Measurements from ENCODE around the gene COA3.

The COA3 gene

DNA sequence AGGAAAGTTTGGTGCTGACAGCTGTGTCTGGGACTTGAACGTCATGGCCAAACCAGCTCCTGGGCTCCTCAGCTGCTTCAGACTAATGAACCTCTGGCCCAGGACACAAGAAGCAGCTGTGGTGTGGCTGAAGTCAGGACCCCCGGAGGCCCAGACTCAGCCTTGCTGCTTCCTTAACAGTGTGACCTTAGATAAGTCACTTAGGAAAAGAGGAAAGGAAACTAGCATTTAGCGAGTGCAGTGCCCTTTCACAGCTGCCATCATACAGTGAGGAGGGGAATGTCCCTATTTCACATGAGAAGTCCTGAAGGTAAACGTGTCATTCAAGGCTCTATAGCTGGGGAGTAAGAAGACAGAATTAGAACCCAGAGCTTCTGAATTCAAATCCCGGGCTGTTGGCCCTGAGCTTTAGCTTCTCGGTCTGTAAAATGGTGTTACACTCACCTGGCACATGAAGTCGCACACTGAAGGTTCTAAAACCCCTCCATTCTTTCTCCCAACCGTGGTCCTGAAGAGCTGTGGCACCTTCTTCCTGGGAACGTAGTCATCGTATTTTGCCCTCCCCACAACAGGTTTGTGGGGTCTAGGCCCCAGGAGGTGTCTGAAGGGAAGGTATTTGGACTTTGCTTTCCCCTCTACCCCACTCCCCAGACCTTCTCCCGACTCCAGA is 38.4 kb downstream of the COA3 start:
- Histone ChIP-seq H2AFZ (peak overlapping the region; percentile 97), H3K4me1 (no peaks in the 10 kb centered on the region), H3K9me3 (ENCODE audit: control insufficient read depth, low read length) (no peaks in the 10 kb centered on the region), H3K9ac (no peak overlapping the region), H3K79me2 (no peaks in the 10 kb centered on the region), H3K27ac (no peak overlapping the region), H3K4me3 (ENCODE audit: low read depth, low read length) (peak overlapping the region; percentile 30), H3K27me3 (ENCODE audit: control insufficient read depth, insufficient read depth, low read length) (no peaks in the 10 kb centered on the region), H3K36me3 (ENCODE audit: control insufficient read depth, insufficient read depth, low read length) (no peaks in the 10 kb centered on the region), H3K4me2 (ENCODE audit: low read length) (peak overlapping the region; percentile 76)
- TF ChIP-seq, protein P1, sequence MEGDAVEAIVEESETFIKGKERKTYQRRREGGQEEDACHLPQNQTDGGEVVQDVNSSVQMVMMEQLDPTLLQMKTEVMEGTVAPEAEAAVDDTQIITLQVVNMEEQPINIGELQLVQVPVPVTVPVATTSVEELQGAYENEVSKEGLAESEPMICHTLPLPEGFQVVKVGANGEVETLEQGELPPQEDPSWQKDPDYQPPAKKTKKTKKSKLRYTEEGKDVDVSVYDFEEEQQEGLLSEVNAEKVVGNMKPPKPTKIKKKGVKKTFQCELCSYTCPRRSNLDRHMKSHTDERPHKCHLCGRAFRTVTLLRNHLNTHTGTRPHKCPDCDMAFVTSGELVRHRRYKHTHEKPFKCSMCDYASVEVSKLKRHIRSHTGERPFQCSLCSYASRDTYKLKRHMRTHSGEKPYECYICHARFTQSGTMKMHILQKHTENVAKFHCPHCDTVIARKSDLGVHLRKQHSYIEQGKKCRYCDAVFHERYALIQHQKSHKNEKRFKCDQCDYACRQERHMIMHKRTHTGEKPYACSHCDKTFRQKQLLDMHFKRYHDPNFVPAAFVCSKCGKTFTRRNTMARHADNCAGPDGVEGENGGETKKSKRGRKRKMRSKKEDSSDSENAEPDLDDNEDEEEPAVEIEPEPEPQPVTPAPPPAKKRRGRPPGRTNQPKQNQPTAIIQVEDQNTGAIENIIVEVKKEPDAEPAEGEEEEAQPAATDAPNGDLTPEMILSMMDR (IDR thresholded peaks at IDR 0.05) = no peak

DNA sequence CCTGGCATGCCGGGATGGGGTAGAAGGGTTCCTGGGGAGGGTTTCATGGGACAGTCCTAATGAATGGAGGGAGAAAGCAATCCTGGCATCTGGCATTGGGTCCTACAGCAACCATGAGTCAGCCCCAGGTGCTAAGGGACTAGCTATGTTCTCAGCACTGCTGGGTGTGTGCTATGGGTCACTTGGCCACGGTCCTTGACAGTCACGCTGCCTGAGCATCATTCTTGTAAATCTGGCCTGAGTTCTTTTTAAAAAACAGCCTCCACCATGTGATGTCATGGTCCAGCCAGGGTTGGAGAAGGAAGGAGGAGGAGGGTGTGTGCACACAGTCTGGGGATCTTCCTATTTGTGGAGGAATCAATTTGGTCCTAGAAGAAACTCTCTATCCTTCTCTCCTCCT is 43.7 kb downstream of the COA3 start:
- H3K27me3 ChIP-seq (ENCODE audit: control insufficient read depth, insufficient read depth, low read length) = no peaks in the 10 kb centered on the region
- H3K9ac ChIP-seq = no peak overlapping the region
- no peaks in the 10 kb centered on the region for H3K79me2 ChIP-seq
- no peaks in the 10 kb centered on the region for H3K36me3 ChIP-seq (ENCODE audit: control insufficient read depth, insufficient read depth, low read length)
- no peak overlapping the region for H2AFZ ChIP-seq
- TF ChIP-seq, protein P1 (IDR thresholded peaks at IDR 0.05) = no peak
- H3K27ac ChIP-seq = no peak overlapping the region
- H3K4me1 ChIP-seq = no peaks in the 10 kb centered on the region
- no peaks in the 10 kb centered on the region for H3K9me3 ChIP-seq (ENCODE audit: control insufficient read depth, low read length)
- no peak overlapping the region for H3K4me2 ChIP-seq (ENCODE audit: low read length)
- H3K4me3 ChIP-seq (ENCODE audit: low read depth, low read length) = no peak overlapping the region

DNA sequence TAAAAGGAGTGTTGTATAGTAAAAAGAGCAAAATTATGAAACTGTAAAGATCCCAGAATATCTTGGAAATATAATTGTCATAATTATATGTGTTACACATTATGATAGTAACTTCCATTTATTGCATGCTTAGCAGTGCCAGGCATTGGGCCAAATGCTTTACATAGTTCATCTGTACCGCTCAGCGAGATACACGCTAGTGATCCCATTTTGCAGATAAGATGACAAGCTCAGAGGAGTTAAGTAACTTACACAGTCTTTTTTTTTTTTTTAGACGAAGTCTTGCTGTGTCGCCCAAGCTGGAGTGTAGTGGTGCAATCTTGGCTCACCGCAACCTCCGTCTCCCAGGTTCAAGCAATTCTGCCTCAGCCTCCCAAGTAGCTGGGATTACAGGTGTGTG is 46.9 kb downstream of the COA3 start:
- no peak overlapping the region for H2AFZ ChIP-seq
- H3K4me1 ChIP-seq = no peaks in the 10 kb centered on the region
- H3K36me3 ChIP-seq (ENCODE audit: control insufficient read depth, insufficient read depth, low read length) = no peaks in the 10 kb centered on the region
- no peaks in the 10 kb centered on the region for H3K9me3 ChIP-seq (ENCODE audit: control insufficient read depth, low read length)
- H3K27ac ChIP-seq = no peak overlapping the region
- no peak overlapping the region for H3K9ac ChIP-seq
- no peak overlapping the region for H3K4me2 ChIP-seq (ENCODE audit: low read length)
- TF ChIP-seq, protein P1 (IDR thresholded peaks at IDR 0.05) = no peak
- no peak overlapping the region for H3K4me3 ChIP-seq (ENCODE audit: low read depth, low read length)
- H3K27me3 ChIP-seq (ENCODE audit: control insufficient read depth, insufficient read depth, low read length) = no peaks in the 10 kb centered on the region
- H3K79me2 ChIP-seq = no peaks in the 10 kb centered on the region

DNA sequence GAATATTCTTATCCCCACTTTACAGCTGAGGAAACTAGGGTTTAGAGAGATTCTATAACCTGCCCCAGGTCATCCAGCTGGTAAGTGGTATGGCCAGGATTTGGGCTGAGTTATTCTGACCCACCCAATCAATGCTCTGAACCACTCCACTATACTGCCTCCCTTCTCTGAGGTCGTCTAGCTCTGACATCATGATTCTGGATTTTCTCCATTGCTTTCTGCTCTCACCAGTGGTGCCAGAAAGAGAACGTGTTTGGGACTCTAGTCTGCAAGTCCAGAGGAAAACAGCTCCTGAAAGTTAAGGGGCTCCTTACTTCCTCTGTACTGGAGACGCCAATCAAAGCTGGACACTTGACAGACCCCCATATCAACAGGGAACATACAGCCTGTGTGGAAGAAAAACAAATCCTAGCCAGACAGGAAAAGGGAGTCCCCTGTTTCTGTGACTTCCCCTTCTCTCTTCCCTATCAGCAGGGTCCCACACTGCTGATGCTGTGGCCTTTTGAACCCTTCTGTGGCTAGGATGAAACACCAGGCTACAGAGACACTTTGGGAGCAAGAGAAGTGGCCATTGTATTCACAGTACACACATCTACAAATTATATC is 47.7 kb downstream of the COA3 start:
- Histone ChIP-seq H3K4me2 (ENCODE audit: low read length) (no peak overlapping the region), H2AFZ (no peak overlapping the region), H3K27me3 (ENCODE audit: control insufficient read depth, insufficient read depth, low read length) (no peaks in the 10 kb centered on the region), H3K9me3 (ENCODE audit: control insufficient read depth, low read length) (no peaks in the 10 kb centered on the region), H3K4me3 (ENCODE audit: low read depth, low read length) (no peak overlapping the region), H3K9ac (no peak overlapping the region), H3K79me2 (no peaks in the 10 kb centered on the region), H3K36me3 (ENCODE audit: control insufficient read depth, insufficient read depth, low read length) (no peaks in the 10 kb centered on the region), H3K4me1 (no peaks in the 10 kb centered on the region), H3K27ac (peak overlapping the region; percentile 5)
- TF ChIP-seq, protein P1 (IDR thresholded peaks at IDR 0.05) = no peak
